Measurements from ENCODE around the gene YPEL3.
A peak's percentile ranks its signal among the peaks of the same experiment; 100 is the strongest.

Gene YPEL3

GRCh38 chr16:30068750-30069610, 27.0 kb downstream of the YPEL3 start:
- DNase-seq (ENCODE audit: low spot score): peak; percentile 63

GRCh38 chr16:30068333-30068732, 27.7 kb downstream of the YPEL3 start:
- DNase-seq (ENCODE audit: low spot score): no peak

- no peak for DNase-seq (ENCODE audit: low spot score)
Observed at GRCh38 chr16:30067584-30067916, 28.5 kb downstream of the YPEL3 start.

- DNase-seq (ENCODE audit: low spot score): no peak
Observed at GRCh38 chr16:30066761-30067583, 29.0 kb downstream of the YPEL3 start.

- peak; percentile 64 for DNase-seq (ENCODE audit: low spot score)
Observed at GRCh38 chr16:30065943-30066760, 29.9 kb downstream of the YPEL3 start.

- DNase-seq (ENCODE audit: low spot score): peak; percentile 89
Observed at GRCh38 chr16:30065102-30065942, 30.7 kb downstream of the YPEL3 start, which contains the start of gene ALDOA. TSS of gene ALDOA (plus strand) at chr16:30065760. CDS start at chr16:30066898, 1,138 bp downstream.

- DNase-seq (ENCODE audit: low spot score): no peak
Observed at GRCh38 chr16:30064729-30065101, 31.3 kb downstream of the YPEL3 start.

GRCh38 chr16:30063893-30064728, 31.9 kb downstream of the YPEL3 start:
- peak; percentile 40 for DNase-seq (ENCODE audit: low spot score)

- no peak for DNase-seq (ENCODE audit: low spot score)
Observed at GRCh38 chr16:30063278-30063892, 32.6 kb downstream of the YPEL3 start.

GRCh38 chr16:30060836-30061554, 35.0 kb downstream of the YPEL3 start:
- DNase-seq (ENCODE audit: low spot score): no peak

GRCh38 chr16:30060346-30060745, 35.7 kb downstream of the YPEL3 start:
- no peak for DNase-seq (ENCODE audit: low spot score)

- DNase-seq (ENCODE audit: low spot score): peak; percentile 37
Observed at GRCh38 chr16:30054959-30055553, 41.0 kb downstream of the YPEL3 start.

- DNase-seq (ENCODE audit: low spot score): no peak
Observed at GRCh38 chr16:30054451-30054850, 41.6 kb downstream of the YPEL3 start.

- DNase-seq (ENCODE audit: low spot score): no peak
Observed at GRCh38 chr16:30053376-30054015, 42.5 kb downstream of the YPEL3 start.

GRCh38 chr16:30052671-30053372, 43.2 kb downstream of the YPEL3 start:
- peak; percentile 84 for DNase-seq (ENCODE audit: low spot score)

- DNase-seq (ENCODE audit: low spot score): no peak
Observed at GRCh38 chr16:30051518-30051917, 44.5 kb downstream of the YPEL3 start.

GRCh38 chr16:30049871-30050270, 46.1 kb downstream of the YPEL3 start:
- DNase-seq (ENCODE audit: low spot score): no peak

- no peak for DNase-seq (ENCODE audit: low spot score)
Observed at GRCh38 chr16:30046588-30046987, 49.4 kb downstream of the YPEL3 start.
